GOT3 (cell line): ENCODE results near the gene ELL.

Source experiments
- DNase-seq: peaks from one replicate; lab custom pipeline; 2025; ENCODE audit warnings: mixed read lengths; lab: John Stamatoyannopoulos, UW

ELL gene

DNA sequence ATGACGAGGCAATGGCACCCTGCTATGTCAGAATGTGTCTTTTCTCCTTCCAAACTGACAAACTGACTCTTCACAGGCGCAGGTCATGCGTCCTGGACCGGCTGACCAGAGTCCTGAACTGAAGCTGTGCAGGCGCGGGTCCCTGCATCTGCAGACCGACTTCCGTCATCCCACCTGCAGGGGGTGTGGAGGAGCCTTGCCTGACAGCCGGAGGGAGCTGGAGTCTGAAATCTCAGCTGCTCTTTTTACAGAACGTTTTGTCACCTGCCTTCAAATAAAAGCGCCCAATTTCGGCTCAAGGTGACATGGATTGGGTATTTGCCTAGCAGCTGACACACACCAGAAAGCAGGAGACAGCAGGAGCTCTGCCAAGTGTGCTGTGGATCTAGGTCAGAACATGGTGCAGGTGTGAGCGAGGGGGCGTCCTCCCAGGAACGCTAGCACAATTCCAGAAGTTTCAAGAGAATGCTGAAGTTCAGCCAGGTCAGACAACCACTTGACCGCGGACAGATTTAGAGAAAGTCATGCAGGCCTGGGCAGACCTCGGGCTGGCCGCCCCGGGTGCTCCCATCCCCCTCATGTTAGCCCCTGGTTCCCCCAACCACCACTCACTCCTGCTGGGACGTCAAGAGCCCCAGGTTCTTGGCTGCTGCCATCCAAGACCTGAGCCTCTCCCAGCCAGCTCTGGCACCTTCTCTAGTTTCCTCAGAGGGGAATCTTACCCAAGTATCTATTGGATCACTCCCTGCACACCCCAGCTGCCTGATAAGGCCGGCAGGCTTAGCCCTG is 32.8 kb downstream of the ELL start:
- no peak for DNase-seq

DNA sequence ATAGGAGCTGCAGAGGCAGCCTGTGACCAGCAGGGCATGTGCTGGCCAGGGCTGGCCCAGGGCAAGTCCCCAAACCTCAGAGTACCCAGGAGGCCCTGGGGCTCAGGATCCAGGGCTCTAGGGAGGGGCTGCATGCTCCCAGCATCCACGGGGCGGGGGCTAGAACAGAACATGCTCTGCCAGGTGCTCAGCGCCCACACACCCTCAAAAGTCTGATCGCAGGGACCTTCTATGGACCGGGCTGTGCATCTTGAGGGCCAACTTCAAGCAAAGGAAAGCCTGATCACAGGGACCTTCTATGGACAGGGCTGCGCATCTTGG is 33.5 kb downstream of the ELL start:
- no peak for DNase-seq

DNA sequence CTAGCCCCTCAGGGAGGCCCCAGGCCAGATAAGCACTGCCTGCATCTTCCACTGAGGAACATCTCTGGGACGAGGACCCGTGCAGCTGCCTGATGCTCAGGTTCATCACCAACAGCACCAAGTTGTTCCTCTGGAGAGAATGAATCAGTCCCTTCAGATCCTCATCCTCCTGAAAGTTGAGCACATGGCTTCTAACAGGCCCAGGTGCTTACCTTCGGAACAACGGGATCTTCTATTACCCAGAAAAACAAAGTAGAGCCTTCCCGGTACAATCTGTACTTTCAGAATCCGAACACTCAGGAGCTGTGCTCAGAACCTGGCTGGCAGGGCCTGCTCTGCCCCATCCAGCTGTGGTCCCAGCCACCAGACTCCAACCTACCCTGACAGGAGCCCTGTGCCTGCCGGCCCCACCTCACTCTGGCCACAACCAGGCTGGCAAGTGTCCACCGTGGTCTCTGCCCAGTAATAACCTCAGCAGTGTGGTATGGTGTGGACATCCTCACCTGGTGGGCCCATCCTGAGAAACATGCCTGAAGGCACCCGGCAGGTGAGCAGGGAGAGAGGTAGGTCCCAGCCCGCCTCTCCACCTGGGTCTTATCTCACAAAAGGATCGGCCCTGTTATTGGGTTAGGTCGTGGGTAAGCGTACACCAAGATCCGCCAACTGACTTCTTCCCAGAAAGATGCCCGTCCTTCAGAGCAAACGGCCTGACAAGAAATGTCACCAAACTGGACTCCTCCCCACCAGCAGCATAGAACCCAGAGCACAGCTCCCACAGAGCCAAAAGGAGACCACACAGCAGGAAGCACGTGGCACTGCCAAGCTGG is 34.1 kb downstream of the ELL start:
- no peak for DNase-seq

DNA sequence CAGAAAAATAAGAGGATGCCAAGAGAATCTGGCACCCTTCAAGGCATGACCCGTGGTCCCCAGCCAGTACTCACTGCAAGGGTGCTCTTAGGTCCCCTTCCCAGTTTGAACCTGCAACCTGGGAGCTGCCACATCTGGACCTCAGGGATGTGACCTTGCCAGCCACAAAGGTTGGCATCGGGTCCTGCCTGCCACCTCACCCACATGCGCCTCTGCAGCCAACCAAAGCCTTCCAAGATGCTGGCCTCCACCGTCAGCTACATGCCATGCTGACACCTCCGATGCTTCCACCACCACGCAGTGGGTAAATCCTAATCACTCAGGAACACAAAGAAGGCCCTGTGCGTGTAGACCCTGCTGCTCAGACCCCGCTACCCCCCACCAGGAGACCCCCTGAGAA is 35.1 kb downstream of the ELL start:
- no peak for DNase-seq

DNA sequence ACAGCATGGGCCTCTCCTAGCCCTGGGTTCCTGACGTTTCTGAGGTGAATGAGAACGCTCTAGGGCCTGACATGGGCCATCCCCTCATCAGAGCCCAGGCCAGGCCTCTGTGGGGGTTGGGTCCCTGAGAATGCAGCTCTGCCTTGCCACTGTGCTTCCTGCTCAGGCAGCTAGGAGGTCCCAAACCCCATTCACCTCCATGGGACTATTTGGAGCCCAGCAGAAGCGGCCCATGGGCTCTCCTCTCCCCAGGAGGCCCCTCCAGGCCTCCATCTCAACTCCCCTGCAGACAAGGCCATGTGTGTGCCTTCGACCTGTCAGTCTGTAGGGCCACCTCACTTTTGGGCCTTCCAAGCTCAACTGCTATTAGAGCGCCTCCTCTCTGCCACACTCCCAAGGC is 36.9 kb downstream of the ELL start:
- DNase-seq, result no peak

DNA sequence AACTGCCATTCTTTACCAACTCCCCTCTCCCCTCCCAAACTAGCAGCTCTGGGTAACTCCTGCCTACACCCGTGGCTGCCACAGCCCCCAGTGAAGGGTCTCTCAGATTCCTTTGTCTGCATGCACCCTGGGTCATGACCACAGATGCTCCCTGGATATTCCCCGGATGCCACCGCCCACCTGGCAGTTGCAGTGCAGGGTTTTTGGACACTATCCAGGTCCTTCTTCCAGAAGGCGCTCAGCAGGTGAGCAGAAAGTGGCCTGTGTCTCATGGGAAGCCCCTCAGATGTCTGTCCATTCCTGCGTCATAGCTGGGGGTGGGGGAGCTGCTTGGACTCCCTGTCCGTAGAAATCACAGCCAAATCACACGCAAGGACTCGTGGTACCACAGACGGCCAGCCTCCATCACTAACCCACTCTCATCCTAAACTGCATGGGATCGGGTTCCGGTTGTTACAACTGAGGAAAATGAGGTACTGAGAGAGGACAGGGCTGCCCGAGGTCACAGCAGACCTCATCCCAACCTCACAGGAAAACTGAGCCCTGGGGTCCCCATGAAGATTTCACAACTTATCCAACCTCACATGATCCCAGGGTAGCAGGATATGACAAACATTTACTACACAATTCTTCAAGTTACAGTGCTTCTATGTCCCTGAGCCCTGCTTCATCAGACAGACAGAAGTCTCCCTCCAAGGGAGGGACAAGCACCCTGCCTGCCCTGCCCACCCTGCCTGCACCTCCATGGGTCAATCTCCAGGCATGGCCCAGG is 38.6 kb downstream of the ELL start:
- DNase-seq, result no peak

DNA sequence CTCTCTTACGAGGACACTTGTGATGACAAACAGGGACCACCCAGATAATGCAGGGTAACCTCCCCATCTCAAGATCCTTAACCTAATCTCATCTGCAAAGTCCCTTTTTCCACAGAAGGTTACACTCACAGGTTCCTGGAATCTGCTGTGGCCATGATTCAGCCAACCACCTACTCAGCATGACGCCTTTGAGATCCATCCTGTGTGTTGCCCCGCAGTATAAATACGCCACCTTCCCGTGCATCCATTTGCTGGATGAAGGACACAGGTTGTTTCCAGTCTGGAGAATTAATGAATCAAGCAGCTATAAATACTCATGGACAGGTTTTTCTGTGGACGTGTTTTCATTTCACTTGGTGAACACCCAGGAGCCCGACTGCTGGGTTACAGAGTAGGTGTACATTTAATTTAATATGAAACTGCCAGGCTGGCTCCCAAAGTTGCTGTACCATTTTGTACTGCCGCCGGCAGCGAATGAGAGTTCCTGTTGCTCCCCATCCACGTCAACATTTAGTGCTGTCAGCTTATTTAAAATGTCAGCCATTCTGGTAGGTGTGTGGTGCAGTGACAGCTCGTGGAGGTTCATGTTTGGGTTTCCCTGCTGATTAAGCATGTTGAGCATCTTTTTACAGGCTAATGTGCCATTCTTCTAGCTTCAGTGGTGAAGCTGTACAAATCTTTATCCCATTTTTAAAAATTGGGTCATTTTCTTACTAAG is 40.2 kb downstream of the ELL start:
- no peak for DNase-seq

DNA sequence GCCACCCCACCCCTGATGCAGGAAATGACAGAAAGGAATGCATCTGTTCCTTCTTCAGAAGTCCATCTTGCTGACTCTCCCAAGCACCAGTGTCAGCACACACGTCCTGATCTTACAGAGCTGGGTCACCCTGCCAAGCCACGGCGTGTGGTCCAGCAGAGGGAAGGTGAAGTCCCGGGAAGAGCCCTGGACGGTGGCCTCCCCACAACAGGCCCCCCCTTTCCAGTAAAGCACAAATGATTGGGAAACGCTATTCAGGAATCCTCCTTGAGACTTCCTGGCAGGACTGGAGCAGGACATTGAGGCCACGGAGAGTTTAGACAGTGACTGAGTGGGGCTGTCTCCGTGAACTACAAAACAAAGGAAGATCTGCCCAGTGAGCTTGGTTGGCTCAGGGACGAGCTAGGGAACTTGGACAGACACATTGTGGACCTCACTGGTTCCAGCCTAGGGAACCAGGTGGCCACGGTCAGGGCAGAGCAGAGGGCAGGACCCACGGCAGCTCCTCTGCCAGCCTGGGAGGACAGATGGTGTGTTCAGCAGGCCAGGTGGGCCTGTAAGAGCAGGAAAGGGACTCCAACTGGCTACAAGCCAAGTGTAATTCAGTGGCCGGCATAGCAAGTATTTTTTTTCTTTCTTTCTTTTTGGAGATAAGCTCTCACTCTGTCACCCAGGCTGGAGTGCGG is 41.7 kb downstream of the ELL start:
- DNase-seq, result no peak

DNA sequence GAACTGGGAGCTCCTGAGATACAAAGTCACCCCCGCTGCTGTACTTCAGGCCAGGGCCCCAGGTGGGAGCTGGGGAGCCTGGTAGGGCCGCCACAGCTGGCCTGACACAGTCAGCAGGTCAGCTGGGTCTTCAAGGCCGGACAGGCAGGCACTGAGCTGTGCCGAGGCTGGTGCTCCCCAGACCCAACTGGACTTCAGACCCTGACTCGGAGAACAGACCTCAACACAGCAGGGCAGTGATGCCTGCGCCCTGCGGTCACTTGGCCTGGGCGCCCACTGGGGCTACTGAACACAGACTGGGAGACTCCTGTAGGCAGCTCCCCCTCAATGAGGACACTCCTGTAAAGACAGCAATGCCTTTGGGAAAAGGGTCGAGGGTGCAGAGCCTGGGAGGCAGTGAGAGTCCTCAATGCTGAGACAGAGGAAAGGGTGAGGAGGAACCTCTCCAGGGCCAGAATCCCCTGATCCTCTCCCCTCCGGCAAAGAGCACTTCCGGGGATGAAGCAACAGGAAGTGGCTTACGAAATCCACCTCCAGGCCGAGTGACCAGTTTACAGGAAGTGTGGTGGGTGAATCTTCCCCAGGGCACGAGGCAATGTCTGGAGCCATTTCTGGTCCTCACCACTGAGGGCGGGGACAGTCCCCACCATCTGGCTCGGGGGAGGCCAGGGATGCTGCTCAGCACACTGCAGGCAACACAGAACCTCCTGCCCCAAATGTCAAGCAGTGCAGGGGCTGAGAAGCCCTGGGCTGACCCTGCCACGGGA is 43.1 kb downstream of the ELL start:
- DNase-seq, result peak; percentile 15

DNA sequence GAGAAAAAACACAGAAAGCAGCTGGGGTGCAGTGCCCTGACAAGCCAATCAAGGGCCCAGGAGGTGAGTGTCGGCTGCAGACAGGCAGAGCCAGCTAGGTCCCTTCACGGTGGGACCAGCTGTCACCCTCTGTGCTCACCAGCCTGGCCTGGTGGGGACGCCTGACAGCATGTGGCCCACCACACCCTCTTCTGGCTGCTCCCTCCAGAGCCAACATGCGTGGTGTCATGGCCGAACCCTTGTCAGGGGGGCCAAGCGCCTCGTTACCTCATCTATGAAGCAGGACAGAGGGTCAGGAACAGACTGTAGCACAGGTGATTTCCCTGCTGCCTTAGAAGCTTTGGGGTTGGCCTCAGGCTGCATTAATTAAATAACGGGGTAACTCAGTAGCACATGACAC is 43.9 kb downstream of the ELL start:
- no peak for DNase-seq

DNA sequence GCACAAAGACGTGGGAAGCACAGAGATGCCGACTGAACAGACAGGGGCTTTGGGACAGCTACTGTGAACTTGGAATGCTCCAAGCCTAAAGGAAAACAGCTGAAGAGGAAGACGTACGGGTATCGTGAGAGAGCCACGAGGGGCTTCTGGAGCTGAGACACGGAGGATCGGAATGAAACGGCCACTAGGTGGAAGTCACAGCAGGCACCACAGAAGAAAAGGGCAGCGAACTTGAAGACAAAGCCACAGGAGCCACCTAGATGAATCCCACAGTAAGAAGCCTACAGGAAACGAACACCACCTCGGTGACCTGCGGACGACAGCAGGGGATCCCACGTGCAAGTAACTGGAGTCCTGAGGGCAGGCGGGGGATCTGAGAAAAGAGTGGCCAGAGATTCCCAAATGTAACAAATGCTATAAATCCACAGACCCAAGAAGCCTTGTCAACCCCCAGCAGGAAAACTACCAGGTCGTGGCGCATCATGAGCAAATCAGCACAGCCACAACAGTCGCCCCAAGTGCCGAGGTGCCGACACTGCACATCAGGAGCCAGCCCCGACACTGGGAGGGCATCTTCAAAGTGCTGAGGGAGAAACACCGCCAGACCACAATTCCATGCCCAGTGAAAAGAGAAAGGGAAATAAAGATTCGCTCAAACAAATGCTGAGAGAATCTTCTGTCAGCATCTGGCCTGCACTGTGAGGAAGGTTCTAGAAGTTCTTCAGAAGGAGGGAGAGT is 44.7 kb downstream of the ELL start:
- no peak for DNase-seq

DNA sequence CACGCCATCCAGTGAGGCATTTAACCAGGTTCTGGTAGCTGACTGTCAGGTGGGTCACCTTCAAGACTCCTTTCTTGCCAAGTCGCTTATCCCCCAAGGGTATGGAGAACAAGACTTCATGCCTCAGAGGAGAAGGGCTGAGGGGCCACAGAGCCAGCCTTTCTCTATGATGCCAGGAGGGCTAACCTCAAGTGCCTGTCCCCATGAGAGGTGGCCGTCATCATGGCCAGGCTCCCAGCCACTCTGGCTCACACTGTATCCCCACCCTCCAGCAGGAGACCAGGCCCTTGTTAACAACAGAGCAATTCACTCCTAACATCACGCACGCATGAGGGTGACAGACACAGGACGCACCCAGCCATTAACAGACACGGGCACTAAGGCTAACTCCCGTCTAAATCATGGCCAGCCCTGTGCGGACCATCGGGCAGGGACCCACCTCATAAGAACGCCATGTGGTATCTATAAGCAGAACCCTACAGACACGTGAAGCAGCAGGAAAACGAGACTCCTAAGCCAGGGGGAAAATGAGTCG is 45.3 kb downstream of the ELL start:
- no peak for DNase-seq

DNA sequence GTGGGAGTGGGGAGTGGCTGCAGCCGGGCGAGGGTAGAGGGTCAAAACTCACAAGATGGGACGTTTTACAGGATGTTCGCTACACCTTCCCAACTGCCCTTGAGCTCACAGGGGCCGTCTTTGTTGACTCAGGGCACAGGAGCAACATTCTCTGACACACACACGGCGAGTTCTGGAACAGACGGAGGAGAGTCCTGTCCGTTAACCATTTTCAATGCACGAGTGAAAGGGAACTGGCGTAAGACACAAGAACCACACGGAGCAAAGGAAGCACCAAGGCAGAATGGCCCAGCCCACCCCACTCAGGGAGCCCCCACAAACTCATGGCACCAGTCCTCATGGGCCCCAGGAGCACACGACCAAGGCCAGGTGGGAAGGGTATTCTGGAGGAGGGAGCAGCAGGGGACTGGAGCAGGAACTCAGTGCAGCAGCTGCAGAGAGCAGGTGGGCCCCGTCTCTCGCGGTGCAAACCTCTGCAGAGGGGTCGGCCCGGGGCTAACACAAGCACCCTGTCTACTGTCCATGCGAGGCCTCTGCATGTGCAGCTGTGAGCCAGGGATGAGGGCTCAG is 46.0 kb downstream of the ELL start:
- no peak for DNase-seq

DNA sequence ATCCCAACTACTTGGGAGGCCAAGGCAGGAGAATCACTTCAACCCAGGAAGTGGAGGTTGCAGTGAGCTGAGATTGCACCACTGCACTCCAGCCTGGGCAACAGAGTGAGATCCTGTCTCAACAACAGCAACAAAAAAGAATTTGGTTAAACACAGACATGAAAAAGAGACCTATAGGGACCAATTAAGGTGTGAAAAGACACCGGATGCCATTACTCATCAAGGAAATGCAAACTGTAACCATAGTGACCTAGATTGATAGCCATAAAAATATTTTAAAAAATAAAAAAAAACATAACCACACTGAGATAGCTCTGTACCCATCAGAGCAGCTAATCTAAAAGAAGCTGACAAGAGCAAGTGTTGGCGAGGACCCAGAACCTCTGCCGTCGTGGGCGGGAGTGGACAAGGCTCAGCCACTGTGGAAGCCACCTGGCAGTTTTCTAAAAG is 46.8 kb downstream of the ELL start:
- no peak for DNase-seq

DNA sequence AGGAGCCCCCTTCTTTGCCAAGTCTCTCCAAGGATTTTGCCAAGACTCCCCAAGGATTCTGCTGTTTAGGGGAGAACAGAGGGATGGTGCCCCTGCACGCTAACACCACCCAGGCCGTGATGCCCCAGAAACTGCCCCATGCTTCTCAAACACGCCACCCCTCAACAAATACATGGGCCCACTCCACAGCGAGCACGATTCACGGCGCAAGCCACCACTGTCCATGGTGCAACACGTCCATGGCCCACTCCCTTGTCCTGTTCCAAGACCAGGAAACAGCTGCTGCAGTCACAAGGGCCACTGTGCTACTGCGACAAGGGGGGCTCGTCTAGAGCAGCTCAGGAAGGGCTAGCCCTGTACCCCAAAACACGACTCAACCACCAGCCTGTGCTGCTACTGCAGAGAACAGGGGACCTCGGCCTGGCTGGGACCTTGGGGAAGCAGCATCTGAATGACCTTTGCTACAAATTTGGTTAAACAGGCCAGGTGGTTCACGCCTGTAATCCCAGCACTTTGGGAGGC is 47.4 kb downstream of the ELL start:
- DNase-seq, result no peak

DNA sequence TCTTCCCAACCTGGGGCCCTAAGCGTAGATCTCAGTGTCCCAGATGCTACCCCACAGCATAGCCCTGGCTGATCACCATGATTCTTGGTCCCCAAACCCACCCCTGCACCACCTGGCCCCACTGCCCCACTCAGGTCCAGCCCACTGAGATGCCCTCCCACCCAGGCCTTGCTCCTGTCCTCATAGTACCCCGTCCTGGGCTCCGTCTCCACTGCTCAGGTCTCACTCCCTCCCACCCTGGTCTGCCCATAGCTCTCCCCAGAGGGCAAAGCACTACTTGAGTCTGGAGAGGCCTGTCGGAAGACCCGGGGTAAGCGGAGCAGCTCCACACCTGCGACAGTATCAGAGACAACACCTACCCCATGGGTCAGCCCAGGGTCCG is 48.2 kb downstream of the ELL start:
- no peak for DNase-seq

DNA sequence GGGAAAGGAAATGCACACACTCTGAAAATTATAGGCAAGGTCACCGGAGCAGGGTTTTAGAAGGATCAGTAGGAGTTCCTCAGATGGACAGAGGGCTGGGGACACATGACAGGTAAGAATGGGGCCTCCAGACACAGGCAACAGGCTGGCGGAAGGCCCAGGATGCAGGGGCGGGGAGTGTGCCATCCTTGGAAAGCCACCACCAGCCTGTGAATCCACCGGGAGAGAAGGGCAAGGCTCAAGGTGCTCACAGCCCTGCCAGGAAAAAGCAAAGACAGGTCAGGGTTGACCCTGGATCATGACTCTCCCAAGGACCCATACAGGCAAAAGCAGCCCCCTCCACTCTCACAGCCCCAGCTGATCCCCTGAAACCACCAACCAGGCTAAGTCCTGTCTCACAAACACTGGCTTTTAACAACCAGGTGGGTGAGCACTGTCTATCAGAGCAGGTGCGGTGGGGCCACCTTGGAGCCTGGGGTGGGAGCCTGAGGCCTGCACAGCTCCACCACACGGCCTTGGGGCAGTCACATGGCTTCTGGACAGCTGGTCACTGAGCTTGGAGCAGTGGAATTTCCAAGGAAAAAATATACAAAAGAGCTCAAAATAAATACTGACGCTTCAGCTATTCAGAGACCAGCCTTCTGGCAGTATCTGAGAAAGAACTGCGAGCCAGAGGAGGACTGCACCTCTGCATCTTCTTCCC is 48.7 kb downstream of the ELL start:
- no peak for DNase-seq

DNA sequence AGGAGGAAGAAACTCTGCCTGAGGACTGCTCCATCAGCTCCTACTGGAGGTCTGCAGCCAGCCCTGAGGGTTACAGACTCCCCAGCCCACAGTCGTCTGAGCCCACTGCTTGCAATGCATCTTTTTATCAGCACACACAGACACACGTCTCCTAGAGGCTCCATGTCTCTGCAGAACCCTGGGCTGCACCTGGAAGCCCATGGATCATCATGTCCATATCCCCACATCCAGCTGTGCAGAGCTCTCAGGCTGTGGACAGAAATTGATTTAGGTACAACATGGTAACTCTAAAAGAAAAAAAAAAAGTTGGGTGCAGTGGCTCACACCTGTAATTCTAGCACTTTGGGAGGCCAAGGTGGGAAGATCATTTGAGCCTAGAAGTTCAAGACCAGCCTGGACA is 51.1 kb downstream of the ELL start:
- DNase-seq, result no peak
